Left lung (tissue), 10 donors: ENCODE data around the gene DRG2. TPM values are rescaled to one million over a fixed set of nuclear protein-coding genes. Genes with fewer than 3 reads are reported as not detected.

Experiments used
- ATAC-seq: fragments of 200-7000 bp; cut with Tn5 transposase; one replicate; pipeline ENCODE4 v1.9.1; 2020; ENCODE audit warnings: moderate library complexity
- DNase-seq, 4 donors: peaks; one replicate each; pipeline ENCODE4 v3.0.0-alpha.2; 2013 to 2020
- H3K27ac ChIP-seq, 2 donors: fragments of 200-600 bp; sonication (generic) in 1 of 2; one replicate each; pipeline versions ENCODE4 v1.5.0 to v1.8.0; 2020 to 2021
- H3K27me3 ChIP-seq, 2 donors: fragments of 200-600 bp; sonication (generic) in 1 of 2; one replicate each; pipeline versions ENCODE4 v1.5.0 to v1.8.0; 2020 to 2021
- H3K36me3 ChIP-seq, 2 donors: fragments of 200-600 bp; sonication (generic) in 1 of 2; one replicate each; pipeline versions ENCODE4 v1.5.0 to v1.8.0; 2020 to 2021
- H3K4me1 ChIP-seq, 2 donors: fragments of 200-600 bp; one replicate each; pipeline ENCODE4 v1.8.0; 2021
- H3K4me3 ChIP-seq, 2 donors: fragments of 200-600 bp; sonication (generic) in 1 of 2; one replicate each; pipeline versions ENCODE4 v1.5.0 to v1.8.0; 2020 to 2021; ENCODE audit warnings: mild to moderate bottlenecking in 1 of 2
- H3K9me3 ChIP-seq, 2 donors: fragments of 200-600 bp; sonication (generic) in 1 of 2; one replicate each; pipeline versions ENCODE4 v1.5.0 to v1.8.0; 2020 to 2021
- CTCF ChIP-seq, 2 donors: fragments of 200-600 bp; sonication (generic) in 1 of 2; IDR thresholded peaks; one replicate each; pipeline versions ENCODE4 v1.5.0 to v1.8.0; 2021; ENCODE audit warnings: antibody characterized with exemption in 2 of 2
- intact Hi-C, 2 donors: fragments of 100-400 bp; cut with DNase I; formaldehyde crosslinking; loops; one replicate each; pipeline versions ENCODE4 v1.11.2 to v1.14.2; 2022
- polyA plus RNA-seq, 6 donors: library from polyadenylated mRNA; unstranded; fragments of 120-200 nt; gene quantifications; one replicate each; pipeline ENCODE4 v1.2.1, GENCODE V29; 2013; ENCODE audit not compliant: insufficient read length in 6 of 6
- total RNA-seq, 2 donors: library from RNA; stranded (reverse); fragmentation: NEBNext Ultra II Directional; extraction: Animal tissue kit (Norgen Biotek cat#: 25700); gene quantifications; one replicate each; pipeline ENCODE4 v1.2.1, GENCODE V29; 2021
- donor health status: DM: no; HTN: yes; CAD: no.
- donor health status: DM: no; HTN: no; CAD: no.

Gene DRG2
- total and polyA plus RNA-seq, 8 donors, result 30.1 to 48.2 (median 38.2) TPM

- Histone ChIP-seq H3K9me3 (no peaks in the 10 kb centered on the region), H3K36me3 (peaks cover 0 to 94% of the 10 kb centered on the region in 2 donors), H3K27me3 (no peaks in the 10 kb centered on the region), H3K4me1 (no peaks in the 10 kb centered on the region), H3K27ac (no peak overlapping the region), H3K4me3 (no peak overlapping the region)
- no peak for TF ChIP-seq CTCF (IDR thresholded peaks at IDR 0.05)
- DNase-seq (no peak), ATAC-seq (no peak)
- intact Hi-C loops, result no loop called here
These were observed 14.1 kb downstream of the DRG2 start for GRCh38 chr17:18101828-18102227.

- Histone ChIP-seq H3K4me3 (no peak overlapping the region), H3K27me3 (no peaks in the 10 kb centered on the region), H3K9me3 (no peaks in the 10 kb centered on the region), H3K36me3 (peaks cover 0 to 94% of the 10 kb centered on the region in 2 donors), H3K4me1 (no peaks in the 10 kb centered on the region), H3K27ac (no peak overlapping the region)
- ATAC-seq (no peak), DNase-seq (no peak)
- TF ChIP-seq CTCF (IDR thresholded peaks at IDR 0.05), result no peak
- intact Hi-C loops, result no loop called here
These were observed 14.9 kb downstream of the DRG2 start for GRCh38 chr17:18102640-18103039.

- ATAC-seq (no peak), DNase-seq (no peak)
- Histone ChIP-seq H3K9me3 (no peaks in the 10 kb centered on the region), H3K4me1 (no peaks in the 10 kb centered on the region), H3K27me3 (no peaks in the 10 kb centered on the region), H3K4me3 (no peak overlapping the region), H3K27ac (no peak overlapping the region), H3K36me3 (peaks cover 0 to 73% of the 10 kb centered on the region in 2 donors)
- intact Hi-C loops, result no loop called here
- no peak for TF ChIP-seq CTCF (IDR thresholded peaks at IDR 0.05)
These were observed 17.3 kb downstream of the DRG2 start for GRCh38 chr17:18105027-18105426.

GRCh38 chr17:18105595-18105994, 17.8 kb downstream of the DRG2 start:
- TF ChIP-seq CTCF (IDR thresholded peaks at IDR 0.05), result no peak
- Histone ChIP-seq H3K36me3 (peaks cover 0 to 67% of the 10 kb centered on the region in 2 donors), H3K9me3 (no peaks in the 10 kb centered on the region), H3K4me3 (no peak overlapping the region), H3K27me3 (no peaks in the 10 kb centered on the region), H3K27ac (no peak overlapping the region), H3K4me1 (no peaks in the 10 kb centered on the region)
- ATAC-seq (no peak), DNase-seq (no peak)
- intact Hi-C loops, result no loop called here

GRCh38 chr17:18106211-18106610, 18.5 kb downstream of the DRG2 start:
- Histone ChIP-seq H3K4me3 (no peak overlapping the region), H3K9me3 (no peaks in the 10 kb centered on the region), H3K36me3 (peaks cover 0 to 61% of the 10 kb centered on the region in 2 donors), H3K27ac (no peak overlapping the region), H3K4me1 (no peaks in the 10 kb centered on the region), H3K27me3 (no peaks in the 10 kb centered on the region)
- intact Hi-C loops, result no loop called here
- no peak for DNase-seq
- no peak for TF ChIP-seq CTCF (IDR thresholded peaks at IDR 0.05)
- ATAC-seq, result no peak
